ENCODE measurements around the gene AGO4.
"Not testable (repeated sequence)": the region's sequence is repeated elsewhere in the genome, so short reads cannot be mapped to it uniquely, and the experiment has no call there.

Gene AGO4

GRCh38 chr1:35887508-35887907, 79.7 kb downstream of the AGO4 start:
- Mint-ChIP-seq H3K9me3 (no peaks in the 10 kb centered on the region), H3K4me3 (no peak overlapping the region), H3K4me1 (peaks cover 38% of the 10 kb centered on the region), H3K27me3 (no peaks in the 10 kb centered on the region), H3K27ac (no peak overlapping the region), H3K36me3 (ENCODE audit: low read depth) (peaks cover 13% of the 10 kb centered on the region)
- ATAC-seq = no peak
- DNase-seq = no peak

DNA sequence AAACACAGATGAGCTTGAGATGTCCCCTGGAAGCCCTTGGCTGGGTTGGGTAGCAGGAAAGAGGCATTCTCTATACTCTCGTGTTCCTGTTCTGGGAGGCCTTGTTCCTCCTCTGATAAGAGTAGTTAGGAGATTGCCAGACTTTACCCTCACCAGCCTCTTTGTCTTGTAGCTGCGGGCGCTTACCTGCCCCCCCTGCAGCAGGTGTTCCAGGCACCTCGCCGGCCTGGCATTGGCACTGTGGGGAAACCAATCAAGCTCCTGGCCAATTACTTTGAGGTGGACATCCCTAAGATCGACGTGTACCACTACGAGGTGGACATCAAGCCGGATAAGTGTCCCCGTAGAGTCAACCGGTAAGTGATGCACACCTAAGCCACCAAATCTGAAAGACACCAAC, 80.4 kb downstream of the AGO4 start:
- Mint-ChIP-seq H3K4me3 (no peak overlapping the region), H3K27me3 (no peaks in the 10 kb centered on the region), H3K36me3 (ENCODE audit: low read depth) (peaks cover 16% of the 10 kb centered on the region), H3K9me3 (no peaks in the 10 kb centered on the region), H3K4me1 (peaks cover 35% of the 10 kb centered on the region), H3K27ac (no peak overlapping the region)
- DNase-seq (no peak), ATAC-seq (no peak)

DNA sequence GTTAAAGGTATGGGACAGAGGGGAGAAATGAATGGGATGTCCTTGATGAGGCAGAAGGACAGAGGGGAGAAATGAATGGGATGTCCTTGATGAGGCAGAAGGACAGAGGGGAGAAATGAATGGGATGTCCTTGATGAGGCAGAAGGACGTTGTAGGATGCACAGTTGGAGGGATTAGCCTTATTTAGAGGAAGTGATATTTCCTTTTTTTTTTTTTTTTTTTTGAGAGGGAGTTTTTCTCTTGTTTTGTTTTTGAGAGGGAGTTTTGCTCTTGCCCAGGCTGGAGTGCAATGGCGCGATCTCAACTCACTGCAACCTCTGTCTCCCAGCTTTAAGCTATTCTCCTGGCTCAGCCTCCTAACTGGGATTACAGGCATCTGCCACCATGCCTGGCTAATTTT, 81.2 kb downstream of the AGO4 start:
- Mint-ChIP-seq H3K4me1 (peaks cover 38% of the 10 kb centered on the region), H3K36me3 (ENCODE audit: low read depth) (peaks cover 19% of the 10 kb centered on the region)
- H3K9me3 Mint-ChIP-seq, H3K27me3 Mint-ChIP-seq, H3K4me3 Mint-ChIP-seq, H3K27ac Mint-ChIP-seq, ATAC-seq, DNase-seq: not testable (repeated sequence)

DNA sequence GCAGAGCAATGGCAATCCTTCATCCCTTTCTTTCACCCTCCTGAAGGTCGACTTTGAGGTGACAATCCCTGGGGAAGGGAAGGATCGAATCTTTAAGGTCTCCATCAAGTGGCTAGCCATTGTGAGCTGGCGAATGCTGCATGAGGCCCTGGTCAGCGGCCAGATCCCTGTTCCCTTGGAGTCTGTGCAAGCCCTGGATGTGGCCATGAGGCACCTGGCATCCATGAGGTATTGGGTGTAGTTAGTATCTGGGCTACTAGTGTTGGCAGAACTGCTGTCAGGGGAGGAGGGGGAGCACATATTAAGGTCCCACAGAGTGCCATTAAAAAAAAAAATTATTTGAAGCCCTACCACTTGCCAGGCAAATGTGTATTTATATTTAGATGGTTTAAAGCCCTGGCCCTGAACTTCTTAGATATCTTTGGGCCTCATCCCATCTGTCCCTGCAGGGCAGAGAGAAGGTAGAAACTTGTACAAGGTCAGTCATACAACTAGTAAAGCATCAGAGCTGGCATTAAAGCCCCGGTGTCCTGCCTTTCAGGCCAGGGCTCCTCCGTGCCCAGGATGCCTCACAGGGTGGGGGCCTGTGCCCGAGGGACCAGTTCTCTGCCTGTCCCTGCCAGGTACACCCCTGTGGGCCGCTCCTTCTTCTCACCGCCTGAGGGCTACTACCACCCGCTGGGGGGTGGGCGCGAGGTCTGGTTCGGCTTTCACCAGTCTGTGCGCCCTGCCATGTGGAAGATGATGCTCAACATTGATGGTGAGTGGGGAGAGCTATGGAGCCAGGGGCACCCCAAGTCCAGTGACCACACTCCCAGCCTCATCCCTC, 85.4 kb downstream of the AGO4 start:
- H3K9me3 Mint-ChIP-seq = no peaks in the 10 kb centered on the region
- no peak overlapping the region for H3K4me3 Mint-ChIP-seq
- ATAC-seq = no peak
- no peak for DNase-seq
- H3K36me3 Mint-ChIP-seq (ENCODE audit: low read depth) = peaks cover 33% of the 10 kb centered on the region
- H3K27me3 Mint-ChIP-seq = no peaks in the 10 kb centered on the region
- H3K4me1 Mint-ChIP-seq = peaks cover 8% of the 10 kb centered on the region
- no peak overlapping the region for H3K27ac Mint-ChIP-seq

- peak; percentile 13 for DNase-seq
Observed at GRCh38 chr1:35894183-35894582, 86.4 kb downstream of the AGO4 start.

GRCh38 chr1:35894656-35895055, 86.8 kb downstream of the AGO4 start:
- Mint-ChIP-seq H3K27me3 (no peaks in the 10 kb centered on the region), H3K27ac (peak overlapping the region; percentile 53), H3K9me3 (no peaks in the 10 kb centered on the region), H3K4me1 (peaks cover 8% of the 10 kb centered on the region), H3K36me3 (ENCODE audit: low read depth) (peaks cover 34% of the 10 kb centered on the region), H3K4me3 (no peak overlapping the region)
- ATAC-seq = no peak
- DNase-seq = no peak

More at GRCh38 chr1:35894183-35894582, 86.4 kb downstream of the AGO4 start:
- H3K27ac Mint-ChIP-seq = peak overlapping the region; percentile 53
- H3K36me3 Mint-ChIP-seq (ENCODE audit: low read depth) = peaks cover 33% of the 10 kb centered on the region
- H3K9me3 Mint-ChIP-seq = no peaks in the 10 kb centered on the region
- H3K4me1 Mint-ChIP-seq = peaks cover 8% of the 10 kb centered on the region
- H3K4me3 Mint-ChIP-seq = no peak overlapping the region
- no peaks in the 10 kb centered on the region for H3K27me3 Mint-ChIP-seq
- ATAC-seq = peak; percentile 75

- ATAC-seq (no peak), DNase-seq (no peak)
- H3K27ac Mint-ChIP-seq = no peak overlapping the region
- H3K4me3 Mint-ChIP-seq = no peak overlapping the region
- peaks cover 34% of the 10 kb centered on the region for H3K36me3 Mint-ChIP-seq (ENCODE audit: low read depth)
- H3K27me3 Mint-ChIP-seq = no peaks in the 10 kb centered on the region
- no peaks in the 10 kb centered on the region for H3K4me1 Mint-ChIP-seq
- no peaks in the 10 kb centered on the region for H3K9me3 Mint-ChIP-seq
Observed at GRCh38 chr1:35899941-35900340, 92.1 kb downstream of the AGO4 start.

DNA sequence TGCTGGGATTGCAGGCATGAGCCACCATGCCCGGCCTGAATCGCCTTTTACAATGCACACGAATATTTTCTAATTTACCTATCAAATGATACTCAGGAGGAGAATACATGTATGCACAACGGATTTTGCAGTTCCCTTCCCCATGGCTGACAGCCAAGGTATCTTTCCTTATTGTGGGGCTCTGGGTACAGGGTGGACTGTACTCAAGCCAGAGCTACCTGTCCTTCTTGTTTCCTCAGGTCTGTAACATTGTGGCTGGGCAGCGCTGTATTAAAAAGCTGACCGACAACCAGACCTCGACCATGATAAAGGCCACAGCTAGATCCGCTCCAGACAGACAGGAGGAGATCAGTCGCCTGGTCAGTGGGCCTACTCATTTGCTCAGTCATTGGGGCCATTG, 93.4 kb downstream of the AGO4 start:
- no peak for ATAC-seq
- peaks cover 29% of the 10 kb centered on the region for H3K36me3 Mint-ChIP-seq (ENCODE audit: low read depth)
- no peak overlapping the region for H3K4me3 Mint-ChIP-seq
- H3K9me3 Mint-ChIP-seq = no peaks in the 10 kb centered on the region
- DNase-seq = no peak
- no peaks in the 10 kb centered on the region for H3K27me3 Mint-ChIP-seq
- no peaks in the 10 kb centered on the region for H3K4me1 Mint-ChIP-seq
- H3K27ac Mint-ChIP-seq = no peak overlapping the region

DNA sequence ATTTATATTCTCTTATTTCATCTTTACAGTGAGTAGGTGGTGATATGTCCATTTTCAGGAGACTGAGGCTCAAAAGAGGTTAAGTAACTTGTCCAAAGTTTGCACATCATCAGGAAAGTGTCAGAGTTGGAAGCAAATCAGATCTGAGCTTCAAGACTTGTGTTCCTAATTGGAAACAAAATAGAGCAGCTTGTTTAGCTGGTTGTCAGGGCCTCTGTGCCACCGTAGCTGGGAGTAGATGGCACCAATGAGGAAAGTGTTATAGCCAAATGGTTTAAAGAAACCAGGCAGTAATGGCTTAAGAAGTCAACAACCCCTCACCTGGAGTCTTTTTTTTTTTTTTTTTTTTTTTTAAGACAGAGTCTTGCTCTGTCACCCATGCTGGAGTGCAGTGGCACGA, 94.9 kb downstream of the AGO4 start:
- DNase-seq (no peak), ATAC-seq (no peak)
- no peaks in the 10 kb centered on the region for H3K9me3 Mint-ChIP-seq
- H3K4me1 Mint-ChIP-seq = no peaks in the 10 kb centered on the region
- H3K27ac Mint-ChIP-seq = no peak overlapping the region
- no peak overlapping the region for H3K4me3 Mint-ChIP-seq
- no peaks in the 10 kb centered on the region for H3K27me3 Mint-ChIP-seq
- H3K36me3 Mint-ChIP-seq (ENCODE audit: low read depth) = peaks cover 23% of the 10 kb centered on the region

All from activated naive CD8-positive, alpha-beta T cell treated with anti-CD3 and anti-CD28 coated beads, Interleukin-2, amount 50 U/mL, for 24 hours (primary cell).